ENCODE results near the gene TSPAN19. TPM values are rescaled to one million over a fixed set of nuclear protein-coding genes. Genes with fewer than 3 reads are reported as not detected.

The TSPAN19 gene
- polyA plus RNA-seq, 1 of the 3 experiments (the other 2 are of a cell fraction), result 0.05 TPM

- ChIA-PET POLR2A (no interaction called here), CTCF (interaction anchor here (0.9 to 3.0 kb wide), 2 partner anchors 12 to 41 kb away, joined by 4 to 16 read pairs; no protein-coding TSS in a partner anchor)
- Histone ChIP-seq H3K4me2 (no peak overlapping the region), H4K20me1 (ENCODE audit: insufficient read depth) (no peaks in the 10 kb centered on the region), H2AFZ (ENCODE audit: low read depth) (no peak overlapping the region), H3K9me3 (no peaks in the 10 kb centered on the region), H3K9ac (no peak overlapping the region), H3K9me2 (no peaks in the 10 kb centered on the region), H3K27ac (ENCODE audit: low read depth in 2 of 2, low read length in 1 of 2) (peak overlapping the region in 1 of 2 experiments; percentile 46; a peak in 1 of 4 replicates), H3K4me3 (ENCODE audit: low read depth in 2 of 2, low read length in 1 of 2) (no peak overlapping the region), H3K79me2 (ENCODE audit: insufficient read depth) (no peaks in the 10 kb centered on the region; the same call in 1 of the 2 replicates), H3K36me3 (replicated peaks in 1 of 2; ENCODE audit: control insufficient read depth in 1 of 2, insufficient read depth in 2 of 2, low read length in 1 of 2) (no peaks in the 10 kb centered on the region), H3K4me1 (ENCODE audit: control insufficient read depth in 1 of 2, insufficient read depth in 2 of 2, low read depth in 1 of 2, low read length in 1 of 2) (peaks cover 0 to 3% of the 10 kb centered on the region in 2 experiments; a peak in 1 of 4 replicates), H3K27me3 (ENCODE audit: insufficient read depth) (no peaks in the 10 kb centered on the region), H3F3A (replicated peaks; ENCODE audit: insufficient read depth) (peaks cover 6% of the 10 kb centered on the region)
- TF ChIP-seq EP300 (IDR thresholded peaks at IDR 0.05; ENCODE audit: borderline replicate concordance in 1 of 2, low read depth in 1 of 2, low read length in 1 of 2) (peak in 1 of 2 experiments; percentile 37; a peak in 1 of 4 replicates), FOSL2 (IDR thresholded peaks at IDR 0.05; ENCODE audit: borderline replicate concordance, low read depth) (peak; percentile 93), TCF12 (IDR thresholded peaks at IDR 0.05) (peak; percentile 81; the same call in 1 of the 2 replicates), MAX (IDR thresholded peaks at IDR 0.05; ENCODE audit: low read depth) (peak; percentile 67), PBX3 (IDR thresholded peaks at IDR 0.05) (peak; percentile 34; the same call in 1 of the 2 replicates), FOXJ3 (CRISPR knock-in tag; IDR thresholded peaks at IDR 0.05) (no peak), CTCF (IDR thresholded peaks at IDR 0.05) (no peak), JUND (IDR thresholded peaks at IDR 0.05) (peak; percentile 89)
- DNase-seq, result no peak
- 7% methylated on average over 1 of the region's 1 CpG for WGBS (ENCODE audit: low lambda C conversion rate)
Observed at GRCh38 chr12:85016413-85016812, 19.7 kb downstream of the TSPAN19 start.

- CTCF ChIA-PET, result interaction anchor here (1.5 kb wide), 1 partner anchor 22 kb away, joined by 7 read pairs; no protein-coding TSS in a partner anchor
- Histone ChIP-seq H4K20me1 (ENCODE audit: insufficient read depth) (no peaks in the 10 kb centered on the region), H3K27ac (ENCODE audit: low read depth in 2 of 2, low read length in 1 of 2) (no peak overlapping the region), H2AFZ (ENCODE audit: low read depth) (no peak overlapping the region), H3K4me1 (ENCODE audit: control insufficient read depth in 1 of 2, insufficient read depth in 2 of 2, low read depth in 1 of 2, low read length in 1 of 2) (no peaks in the 10 kb centered on the region), H3F3A (replicated peaks; ENCODE audit: insufficient read depth) (no peaks in the 10 kb centered on the region), H3K4me2 (no peak overlapping the region), H3K9me2 (no peaks in the 10 kb centered on the region), H3K4me3 (ENCODE audit: low read depth in 2 of 2, low read length in 1 of 2) (no peak overlapping the region), H3K9ac (no peak overlapping the region), H3K27me3 (ENCODE audit: insufficient read depth) (no peaks in the 10 kb centered on the region), H3K36me3 (replicated peaks in 1 of 2; ENCODE audit: control insufficient read depth in 1 of 2, insufficient read depth in 2 of 2, low read length in 1 of 2) (no peaks in the 10 kb centered on the region), H3K79me2 (ENCODE audit: insufficient read depth) (no peaks in the 10 kb centered on the region), H3K9me3 (no peaks in the 10 kb centered on the region)
- 36% methylated on average over 4 of the region's 4 CpGs for WGBS (ENCODE audit: low lambda C conversion rate)
- DNase-seq, result no peak
- POLR2A ChIA-PET, result no interaction called here
- TF ChIP-seq TAF1 (IDR thresholded peaks at IDR 0.05; ENCODE audit: borderline replicate concordance, low read depth, low read length) (no peak), CTCF (IDR thresholded peaks at IDR 0.05) (no peak), TCF12 (IDR thresholded peaks at IDR 0.05) (no peak), RAD21 (IDR thresholded peaks at IDR 0.05; ENCODE audit: low read length) (no peak), ZBTB33 (IDR thresholded peaks at IDR 0.05; ENCODE audit: borderline replicate concordance, low read depth) (no peak), FOXM1 (IDR thresholded peaks at IDR 0.05; ENCODE audit: low read depth) (no peak), IRF3 (IDR thresholded peaks at IDR 0.05; ENCODE audit: low read depth, low read length) (no peak), YY1 (IDR thresholded peaks at IDR 0.05; ENCODE audit: low read depth) (no peak), SIN3A (IDR thresholded peaks at IDR 0.05; ENCODE audit: borderline replicate concordance, low read depth, low read length) (no peak), MXI1 (IDR thresholded peaks at IDR 0.05; ENCODE audit: low read depth, low read length) (no peak), GATA2 (CRISPR knock-in tag; IDR thresholded peaks at IDR 0.05) (no peak)
Observed at GRCh38 chr12:85007836-85008235, 28.2 kb downstream of the TSPAN19 start.

Data from SK-N-SH (cell line).